Measurements from ENCODE around the gene RAB24. TPM values are rescaled to one million over a fixed set of nuclear protein-coding genes. Genes with fewer than 3 reads are reported as not detected.

The RAB24 gene
- total RNA-seq, 1 donor from 2014 or later: 36.7 TPM

GRCh38 chr5:177275883-177276282, 27.6 kb downstream of the RAB24 start:
- no peaks in the 10 kb centered on the region for H3K27me3 Mint-ChIP-seq (ENCODE audit: low read depth)
- peaks cover 9% of the 10 kb centered on the region for H3K4me1 Mint-ChIP-seq (ENCODE audit: low read depth)
- no peak for TF ChIP-seq CTCF (IDR thresholded peaks at IDR 0.05)
- H3K4me3 Mint-ChIP-seq (ENCODE audit: unreplicated experiment): no peak overlapping the region
- DNase-seq (ENCODE audit: low spot score): no peak
- H3K27ac Mint-ChIP-seq (ENCODE audit: unreplicated experiment): no peak overlapping the region
- peaks cover 18% of the 10 kb centered on the region for H3K36me3 Mint-ChIP-seq (ENCODE audit: low read depth)
- no peaks in the 10 kb centered on the region for H3K9me3 Mint-ChIP-seq (ENCODE audit: low read depth)

GRCh38 chr5:177271113-177271512, 32.4 kb downstream of the RAB24 start:
- no peaks in the 10 kb centered on the region for H3K27me3 Mint-ChIP-seq (ENCODE audit: low read depth)
- H3K4me3 Mint-ChIP-seq (ENCODE audit: unreplicated experiment): no peak overlapping the region
- DNase-seq (ENCODE audit: low spot score): no peak
- no peak for TF ChIP-seq CTCF (IDR thresholded peaks at IDR 0.05)
- H3K9me3 Mint-ChIP-seq (ENCODE audit: low read depth): no peaks in the 10 kb centered on the region
- peaks cover 20% of the 10 kb centered on the region for H3K4me1 Mint-ChIP-seq (ENCODE audit: low read depth)
- H3K27ac Mint-ChIP-seq (ENCODE audit: unreplicated experiment): no peak overlapping the region
- H3K36me3 Mint-ChIP-seq (ENCODE audit: low read depth): peaks cover 17% of the 10 kb centered on the region

GRCh38 chr5:177270653-177271052, 32.9 kb downstream of the RAB24 start:
- Mint-ChIP-seq H3K4me3 (ENCODE audit: unreplicated experiment) (no peak overlapping the region), H3K36me3 (ENCODE audit: low read depth) (peaks cover 20% of the 10 kb centered on the region), H3K27ac (ENCODE audit: unreplicated experiment) (peak overlapping the region; percentile 49), H3K27me3 (ENCODE audit: low read depth) (no peaks in the 10 kb centered on the region), H3K9me3 (ENCODE audit: low read depth) (no peaks in the 10 kb centered on the region), H3K4me1 (ENCODE audit: low read depth) (peaks cover 20% of the 10 kb centered on the region)
- TF ChIP-seq CTCF (IDR thresholded peaks at IDR 0.05): no peak
- no peak for DNase-seq (ENCODE audit: low spot score)

GRCh38 chr5:177269976-177270375, 33.5 kb downstream of the RAB24 start:
- H3K4me3 Mint-ChIP-seq (ENCODE audit: unreplicated experiment): no peak overlapping the region
- no peak for TF ChIP-seq CTCF (IDR thresholded peaks at IDR 0.05)

GRCh38 chr5:177269232-177269895, 34.2 kb downstream of the RAB24 start:
- no peak for TF ChIP-seq CTCF (IDR thresholded peaks at IDR 0.05)
- peaks cover 20% of the 10 kb centered on the region for H3K4me1 Mint-ChIP-seq (ENCODE audit: low read depth)
- H3K36me3 Mint-ChIP-seq (ENCODE audit: low read depth): peaks cover 15% of the 10 kb centered on the region
- H3K9me3 Mint-ChIP-seq (ENCODE audit: low read depth): no peaks in the 10 kb centered on the region
- no peaks in the 10 kb centered on the region for H3K27me3 Mint-ChIP-seq (ENCODE audit: low read depth)
- H3K4me3 Mint-ChIP-seq (ENCODE audit: unreplicated experiment): no peak overlapping the region
- DNase-seq (ENCODE audit: low spot score): no peak
- H3K27ac Mint-ChIP-seq (ENCODE audit: unreplicated experiment): no peak overlapping the region

More at GRCh38 chr5:177269976-177270375, 33.5 kb downstream of the RAB24 start:
- DNase-seq (ENCODE audit: low spot score): no peak
- peaks cover 20% of the 10 kb centered on the region for H3K4me1 Mint-ChIP-seq (ENCODE audit: low read depth)
- no peak overlapping the region for H3K27ac Mint-ChIP-seq (ENCODE audit: unreplicated experiment)
- no peaks in the 10 kb centered on the region for H3K9me3 Mint-ChIP-seq (ENCODE audit: low read depth)
- H3K36me3 Mint-ChIP-seq (ENCODE audit: low read depth): peaks cover 19% of the 10 kb centered on the region
- no peaks in the 10 kb centered on the region for H3K27me3 Mint-ChIP-seq (ENCODE audit: low read depth)

Data from chondrocyte (in vitro differentiated cells).